GM12801 (cell line): ENCODE measurements around the gene NEURL2.

ENCODE experiments used
- TF ChIP-seq, protein P1 (sequence below): IDR thresholded peaks from one replicate; pipeline ENCODE4 v1.5.1; 2011; ENCODE audit warnings: control low read depth; ENCODE audit not compliant: insufficient read length; ENCODE audit errors: extremely low read depth

The NEURL2 gene, protein sequence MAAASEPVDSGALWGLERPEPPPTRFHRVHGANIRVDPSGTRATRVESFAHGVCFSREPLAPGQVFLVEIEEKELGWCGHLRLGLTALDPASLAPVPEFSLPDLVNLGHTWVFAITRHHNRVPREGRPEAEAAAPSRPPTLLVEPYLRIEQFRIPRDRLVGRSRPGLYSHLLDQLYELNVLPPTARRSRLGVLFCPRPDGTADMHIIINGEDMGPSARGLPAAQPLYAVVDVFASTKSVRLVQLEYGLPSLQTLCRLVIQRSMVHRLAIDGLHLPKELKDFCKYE

GRCh38 chr20:45890985-45891983 is at the start of gene NEURL2, which contains the start of gene CTSA:
TSS of gene NEURL2 (minus strand) at chr20:45891208. CDS start at chr20:45890991, 217 bp downstream.
TSS of gene CTSA (plus strand) at chr20:45891335. CDS start at chr20:45891569, 234 bp downstream.
- TF ChIP-seq, protein P1, sequence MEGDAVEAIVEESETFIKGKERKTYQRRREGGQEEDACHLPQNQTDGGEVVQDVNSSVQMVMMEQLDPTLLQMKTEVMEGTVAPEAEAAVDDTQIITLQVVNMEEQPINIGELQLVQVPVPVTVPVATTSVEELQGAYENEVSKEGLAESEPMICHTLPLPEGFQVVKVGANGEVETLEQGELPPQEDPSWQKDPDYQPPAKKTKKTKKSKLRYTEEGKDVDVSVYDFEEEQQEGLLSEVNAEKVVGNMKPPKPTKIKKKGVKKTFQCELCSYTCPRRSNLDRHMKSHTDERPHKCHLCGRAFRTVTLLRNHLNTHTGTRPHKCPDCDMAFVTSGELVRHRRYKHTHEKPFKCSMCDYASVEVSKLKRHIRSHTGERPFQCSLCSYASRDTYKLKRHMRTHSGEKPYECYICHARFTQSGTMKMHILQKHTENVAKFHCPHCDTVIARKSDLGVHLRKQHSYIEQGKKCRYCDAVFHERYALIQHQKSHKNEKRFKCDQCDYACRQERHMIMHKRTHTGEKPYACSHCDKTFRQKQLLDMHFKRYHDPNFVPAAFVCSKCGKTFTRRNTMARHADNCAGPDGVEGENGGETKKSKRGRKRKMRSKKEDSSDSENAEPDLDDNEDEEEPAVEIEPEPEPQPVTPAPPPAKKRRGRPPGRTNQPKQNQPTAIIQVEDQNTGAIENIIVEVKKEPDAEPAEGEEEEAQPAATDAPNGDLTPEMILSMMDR = no peak

GRCh38 chr20:45940469-45940868 is 49.5 kb upstream of the NEURL2 start:
- TF ChIP-seq, protein P1 = no peak

DNA sequence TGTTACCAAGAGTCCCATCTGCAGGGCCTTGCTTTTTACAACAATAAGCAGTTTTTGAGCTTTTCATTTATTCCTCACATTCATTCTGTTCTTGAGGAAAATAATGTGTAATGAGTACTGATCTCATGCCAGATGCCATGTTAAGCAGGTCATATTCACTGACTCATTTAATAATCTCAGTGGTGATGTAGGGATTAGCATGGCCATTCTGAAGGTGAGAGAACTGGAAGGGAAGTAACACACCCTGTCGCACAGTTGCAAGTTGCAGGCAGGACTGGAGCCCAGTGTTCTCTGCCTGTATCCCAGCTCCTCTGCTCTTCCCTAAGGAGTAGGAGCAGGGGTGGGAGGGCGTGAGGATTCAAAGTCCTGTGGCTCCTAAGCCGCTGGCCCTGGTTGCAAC is 49.0 kb upstream of the NEURL2 start:
- TF ChIP-seq, protein P1 = no peak

- TF ChIP-seq, protein P1 = no peak
Observed at GRCh38 chr20:45938727-45939438, 47.9 kb upstream of the NEURL2 start.

GRCh38 chr20:45937765-45938164 is 46.8 kb upstream of the NEURL2 start:
- TF ChIP-seq, protein P1 = no peak

GRCh38 chr20:45935416-45936046 is 44.5 kb upstream of the NEURL2 start:
- TF ChIP-seq, protein P1 = no peak
